C4-2B (cell line): ENCODE data around the gene TUBAL3.

Experiments used
- CTCF ChIP-seq: fragments of 450-650 bp; conservative IDR thresholded peaks from 2 replicates; pipeline ENCODE4 v1.5.1; 2017; ENCODE audit warnings: mild to moderate bottlenecking
- ZFX ChIP-seq: fragments of 450-650 bp; IDR thresholded peaks from 2 replicates; pipeline ENCODE4 v1.6.1; 2017

- no peak for TF ChIP-seq CTCF
- TF ChIP-seq ZFX, result no peak
Observed at GRCh38 chr10:5416981-5417380, 12.4 kb upstream of the TUBAL3 start.
